Measurements from ENCODE around the gene IL5.
A peak's percentile ranks its signal among the peaks of the same experiment; 100 is the strongest.
"Not testable (repeated sequence)": the region's sequence is repeated elsewhere in the genome, so short reads cannot be mapped to it uniquely, and the experiment has no call there.

IL5 gene

GRCh38 chr5:132543472-132544201, at the start of gene IL5:
TSS of gene IL5 (minus strand) at chr5:132543522. CDS start at chr5:132543478, 44 bp downstream.
- DNase-seq, result no peak

GRCh38 chr5:132592521-132592920, 49.2 kb upstream of the IL5 start:
- DNase-seq, result no peak

- DNase-seq, result no peak
Measured at GRCh38 chr5:132591145-132591544, 47.8 kb upstream of the IL5 start.

- DNase-seq, result no peak
Measured at GRCh38 chr5:132589467-132589866, 46.1 kb upstream of the IL5 start.

GRCh38 chr5:132586063-132586462, 42.7 kb upstream of the IL5 start:
- DNase-seq, result no peak

- DNase-seq, result not testable (repeated sequence)
Measured at GRCh38 chr5:132584560-132584959, 41.2 kb upstream of the IL5 start.

- DNase-seq, result no peak
Measured at GRCh38 chr5:132576123-132576522, 32.8 kb upstream of the IL5 start.

GRCh38 chr5:132566657-132567056, 23.3 kb upstream of the IL5 start:
- DNase-seq, result no peak

- DNase-seq, result not testable (repeated sequence)
Measured at GRCh38 chr5:132564555-132564954, 21.2 kb upstream of the IL5 start.

GRCh38 chr5:132561601-132562000, 18.3 kb upstream of the IL5 start:
- DNase-seq, result no peak

GRCh38 chr5:132559383-132560060, 16.2 kb upstream of the IL5 start:
- DNase-seq, result no peak

GRCh38 chr5:132557478-132558172, 14.3 kb upstream of the IL5 start:
- no peak for DNase-seq

- DNase-seq, result peak; percentile 43 to 74
Measured at GRCh38 chr5:132556763-132557477, 13.6 kb upstream of the IL5 start, which contains the start of gene RAD50. TSS of gene RAD50 (plus strand) at chr5:132556977. CDS start at chr5:132557325, 348 bp downstream.

GRCh38 chr5:132556153-132556762, 12.9 kb upstream of the IL5 start:
- DNase-seq, result no peak

GRCh38 chr5:132549576-132549975, 6.3 kb upstream of the IL5 start:
- DNase-seq, result no peak

- DNase-seq, result not testable (repeated sequence)
Measured at GRCh38 chr5:132548834-132549233, 5.5 kb upstream of the IL5 start.

GRCh38 chr5:132547269-132547668, 3.9 kb upstream of the IL5 start:
- DNase-seq, result no peak

GRCh38 chr5:132546108-132546507, 2.8 kb upstream of the IL5 start:
- DNase-seq, result no peak

- no peak for DNase-seq
Measured at GRCh38 chr5:132540764-132541163, 2.6 kb downstream of the IL5 start.

- DNase-seq, result no peak
Measured at GRCh38 chr5:132540149-132540548, 3.2 kb downstream of the IL5 start.

- no peak for DNase-seq
Measured at GRCh38 chr5:132539716-132540115, 3.6 kb downstream of the IL5 start.

GRCh38 chr5:132530946-132531345, 12.4 kb downstream of the IL5 start:
- DNase-seq, result no peak
